GM19397 (cell line): ENCODE data around the gene CCDC106.
A peak's percentile ranks its signal among the peaks of the same experiment; 100 is the strongest.

ENCODE experiments used
- ATAC-seq: cut with Tn5 transposase; IDR thresholded peaks from one replicate; pipeline ENCODE4 v1.9.1; 2021; ENCODE audit warnings: mild to moderate bottlenecking, moderate library complexity; ENCODE audit not compliant: unreplicated experiment

The CCDC106 gene

DNA sequence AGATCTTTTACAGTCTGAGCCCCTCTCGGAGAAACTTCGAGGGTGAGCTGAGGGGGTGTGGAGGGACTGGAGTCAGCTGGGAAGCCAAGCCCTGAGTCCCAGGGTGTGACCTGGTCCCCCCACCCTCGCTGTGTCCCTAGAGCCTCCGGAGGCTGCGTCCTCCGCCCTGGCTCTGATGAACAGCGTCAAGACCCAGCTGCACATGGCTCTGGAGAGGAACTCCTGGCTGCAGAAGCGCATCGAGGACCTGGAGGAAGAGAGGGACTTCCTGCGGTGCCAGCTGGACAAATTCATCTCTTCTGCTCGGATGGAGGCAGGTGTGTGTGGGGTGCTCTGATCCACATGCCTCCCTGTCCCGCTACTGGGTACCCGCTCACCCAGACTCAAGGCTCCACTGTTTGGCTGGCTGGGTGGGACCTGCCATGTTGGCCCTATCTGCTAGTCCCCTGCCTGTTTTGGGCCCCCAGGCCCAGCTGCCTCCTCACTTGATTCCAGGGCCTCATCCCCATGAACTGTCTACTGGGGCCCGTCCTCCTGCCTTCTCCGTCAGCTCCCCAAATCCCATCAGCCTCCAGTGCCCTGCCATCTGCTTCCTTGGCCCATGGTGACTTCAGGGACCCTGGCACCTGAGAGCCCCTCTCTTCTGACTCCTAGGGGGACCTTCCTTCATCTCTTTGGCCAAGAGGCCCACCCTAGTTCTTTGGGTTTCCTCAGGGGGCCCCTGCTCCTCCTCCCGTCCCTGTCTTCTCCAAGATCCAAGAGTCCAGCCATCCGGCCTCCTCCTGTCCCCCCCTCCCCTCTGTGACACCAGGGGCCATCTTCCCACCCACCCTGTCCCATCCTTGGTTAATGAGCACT, 1.5 kb downstream of the CCDC106 start:
- no peak for ATAC-seq

DNA sequence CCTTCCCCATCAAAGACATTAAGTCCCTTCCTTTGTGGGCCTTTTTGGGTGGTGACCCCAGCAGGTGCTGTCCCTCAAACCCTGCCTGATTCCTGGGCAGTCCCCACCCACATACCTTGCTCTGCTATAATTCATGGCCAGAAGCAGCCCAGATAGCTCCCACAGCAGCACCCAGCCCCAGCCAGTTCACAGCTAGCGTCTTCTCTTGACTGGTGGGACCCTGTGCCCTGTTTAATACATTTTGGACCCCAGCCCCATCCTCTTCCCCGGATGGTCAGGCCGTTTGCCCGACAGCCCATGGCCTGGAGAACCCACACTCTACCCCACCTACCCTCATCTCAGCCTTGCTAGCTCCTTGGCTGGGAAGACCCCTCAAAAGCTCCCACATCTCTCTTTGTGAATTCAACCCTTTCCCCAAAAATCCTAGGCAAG, 2.1 kb downstream of the CCDC106 start:
- no peak for ATAC-seq

DNA sequence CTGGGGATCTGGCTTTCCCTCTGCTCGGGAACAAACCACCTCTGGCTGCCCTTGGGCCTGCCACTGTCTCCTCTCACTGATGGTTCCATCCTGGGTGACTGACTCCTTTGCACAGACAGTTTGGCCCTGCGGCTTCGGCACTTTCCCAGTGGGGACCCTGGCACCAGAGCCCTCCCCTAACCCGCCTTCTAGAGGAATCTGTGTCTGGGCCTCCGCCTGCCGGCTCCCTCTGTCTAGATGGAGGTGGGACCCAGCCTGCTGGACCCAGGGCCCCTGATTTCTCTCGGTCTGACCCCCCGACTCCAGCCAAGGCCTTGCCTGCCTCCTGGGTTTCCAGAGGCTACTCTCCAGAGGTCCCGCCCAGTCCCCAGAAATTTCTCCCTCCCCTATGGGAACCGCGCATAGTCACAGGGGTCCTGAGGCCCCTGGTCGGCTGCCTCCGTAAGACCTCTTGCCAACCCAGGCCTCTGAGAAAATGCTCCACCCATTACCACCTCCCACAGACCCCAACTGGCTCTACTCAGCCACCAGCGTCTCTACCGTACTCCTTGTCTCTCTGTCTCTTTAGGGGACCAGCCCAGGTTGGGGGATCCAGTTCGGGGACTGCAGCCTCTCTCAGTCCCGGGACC, 2.7 kb downstream of the CCDC106 start:
- ATAC-seq = no peak

DNA sequence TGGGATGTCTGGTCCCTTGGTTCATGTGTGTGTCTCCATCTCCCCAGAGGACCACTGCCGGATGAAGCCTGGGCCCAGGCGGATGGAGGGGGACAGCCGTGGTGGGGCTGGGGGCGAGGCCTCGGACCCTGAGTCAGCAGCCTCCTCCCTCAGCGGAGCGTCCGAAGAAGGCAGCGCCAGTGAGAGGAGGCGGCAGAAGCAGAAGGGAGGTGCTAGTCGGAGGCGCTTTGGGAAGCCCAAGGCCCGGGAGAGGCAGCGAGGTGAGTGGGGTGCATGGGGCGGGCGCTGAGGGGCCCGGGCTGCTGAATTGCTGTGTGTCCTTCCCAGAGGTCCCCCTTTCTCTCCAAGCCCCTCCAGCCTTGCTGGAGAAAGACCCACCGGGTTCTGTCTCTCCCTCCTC, 3.2 kb downstream of the CCDC106 start:
- no peak for ATAC-seq

DNA sequence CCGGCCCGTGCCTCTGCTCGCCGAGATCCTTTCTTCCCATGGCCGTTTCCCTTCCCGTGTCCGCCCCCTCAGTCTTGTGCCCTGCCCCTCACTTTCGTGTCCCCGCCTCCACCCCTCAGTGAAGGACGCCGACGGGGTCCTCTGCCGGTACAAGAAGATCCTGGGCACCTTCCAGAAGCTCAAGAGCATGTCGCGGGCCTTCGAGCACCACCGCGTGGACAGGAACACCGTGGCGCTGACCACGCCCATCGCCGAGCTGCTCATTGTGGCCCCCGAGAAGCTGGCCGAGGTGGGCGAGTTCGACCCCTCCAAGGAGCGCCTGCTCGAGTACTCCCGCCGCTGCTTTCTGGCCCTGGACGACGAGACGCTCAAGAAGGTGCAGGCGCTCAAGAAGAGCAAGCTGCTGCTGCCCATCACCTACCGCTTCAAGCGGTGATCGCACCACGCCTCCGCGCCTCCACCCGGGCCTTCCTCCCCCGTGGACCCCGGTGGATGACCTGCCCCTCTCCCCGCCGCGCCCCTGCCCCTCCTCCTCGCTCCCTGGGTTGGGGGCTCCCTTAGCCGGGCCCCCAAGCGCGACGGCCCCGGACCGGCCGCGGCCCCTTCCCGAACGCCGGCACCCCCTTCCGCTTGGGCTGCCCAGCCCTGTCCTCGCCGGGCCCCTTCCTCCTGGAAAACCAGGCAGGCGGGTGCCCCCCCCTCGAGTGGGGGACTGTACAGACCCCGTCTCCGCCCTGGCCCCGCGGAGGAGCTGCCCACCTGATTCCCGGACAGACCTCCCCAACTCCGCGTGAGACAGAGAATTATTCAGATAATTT, 4.5 kb downstream of the CCDC106 start:
- no peak for ATAC-seq

DNA sequence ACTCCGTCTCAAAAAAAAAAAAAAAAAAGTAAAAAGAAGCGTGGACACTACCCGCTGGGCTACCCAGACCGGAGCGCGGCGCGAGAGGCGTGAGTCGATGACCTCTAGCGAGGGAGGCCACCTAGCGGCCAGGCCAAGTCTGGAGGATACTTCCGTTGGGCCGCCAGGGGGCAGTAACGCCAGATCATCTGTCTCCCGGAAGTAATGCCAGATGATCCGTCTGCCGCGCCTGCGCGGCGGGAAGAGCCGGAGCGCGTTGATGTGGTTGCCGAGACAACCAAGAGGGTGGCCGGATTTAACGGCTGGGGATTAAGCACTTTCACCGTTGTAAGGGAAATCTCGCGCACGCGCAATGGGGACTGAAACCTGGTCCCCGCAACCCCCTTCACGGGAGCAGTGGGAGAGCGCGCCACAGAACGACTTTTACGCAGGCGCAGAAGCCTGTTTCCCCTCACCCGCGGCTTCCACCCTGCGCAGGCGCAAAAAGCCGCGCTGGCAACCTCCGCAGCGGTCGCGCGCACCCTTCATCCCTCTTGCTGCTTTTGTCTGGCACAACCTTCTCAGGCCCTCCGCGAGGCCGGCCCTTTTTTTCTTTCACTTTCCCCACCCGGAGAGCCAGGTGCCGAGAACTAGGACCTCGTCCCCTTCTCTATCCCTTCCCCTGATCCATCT, 5.8 kb downstream of the CCDC106 start:
- peak; percentile 42 for ATAC-seq

GRCh38 chr19:55654323-55654867, 6.4 kb downstream of the CCDC106 start:
- peak; percentile 59 for ATAC-seq

DNA sequence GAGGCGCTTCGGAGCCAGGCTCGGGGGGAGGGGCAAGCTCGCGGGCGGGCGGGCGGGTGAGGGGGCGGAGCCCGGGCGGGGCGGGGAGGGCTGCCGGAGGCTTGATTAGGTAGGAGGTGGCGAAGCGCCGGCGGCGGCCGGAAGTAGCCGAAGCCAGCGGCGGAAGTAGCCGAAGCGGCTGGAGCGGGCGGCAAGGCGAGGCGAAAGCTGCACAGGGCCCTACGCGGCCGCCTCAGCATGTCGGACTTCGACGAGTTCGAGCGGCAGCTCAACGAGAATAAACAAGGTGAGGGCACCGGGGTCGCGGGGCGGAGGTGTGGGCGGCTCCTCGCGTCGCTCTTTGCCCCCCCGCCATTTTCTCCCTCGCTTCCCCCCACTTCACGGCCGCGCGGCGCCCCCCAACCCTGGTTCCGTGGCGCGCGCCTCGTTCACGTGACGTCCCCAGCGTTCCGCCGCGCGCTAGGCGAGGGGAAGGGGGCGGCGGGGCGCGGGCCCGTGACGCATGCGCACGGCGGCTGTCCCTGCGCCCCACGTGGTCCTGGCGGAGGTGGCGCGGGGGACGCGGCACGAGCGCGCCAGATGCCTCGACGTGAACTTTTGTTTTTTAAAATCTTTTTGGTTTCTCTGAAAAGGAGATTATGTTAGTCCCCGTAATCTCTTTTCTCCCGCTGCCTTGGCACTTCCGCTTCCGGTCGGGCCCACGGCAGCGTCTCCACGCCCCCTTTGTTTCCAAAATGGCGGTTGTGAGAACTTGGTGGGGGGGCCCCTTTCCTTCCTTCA, 7.0 kb downstream of the CCDC106 start, which contains the start of gene U2AF2:
Gene U2AF2, plus strand, starts transcription at position 168 of the 780 bp plus-strand sequence. Its CDS starts 70 bp downstream, at position 238.
- ATAC-seq = peak; percentile 32

DNA sequence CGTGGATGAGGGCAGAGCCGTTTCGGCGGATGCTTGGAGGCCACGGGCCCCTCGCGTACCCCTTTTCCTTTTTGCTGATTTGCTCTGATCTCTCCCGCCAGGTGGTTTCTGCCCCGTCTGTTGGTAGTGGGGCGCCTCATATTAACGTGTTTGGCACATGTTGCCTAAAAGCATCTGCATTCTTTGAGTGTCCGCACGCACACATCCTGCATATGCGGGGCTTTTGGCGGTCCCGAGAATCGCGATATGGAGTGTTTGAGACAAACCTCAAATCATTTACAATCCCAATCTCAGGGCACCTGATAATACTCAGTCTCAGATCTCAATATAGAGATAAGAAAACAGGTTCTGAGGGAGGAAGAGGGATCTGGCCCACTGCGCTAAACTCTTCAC, 7.6 kb downstream of the CCDC106 start:
- ATAC-seq = no peak

DNA sequence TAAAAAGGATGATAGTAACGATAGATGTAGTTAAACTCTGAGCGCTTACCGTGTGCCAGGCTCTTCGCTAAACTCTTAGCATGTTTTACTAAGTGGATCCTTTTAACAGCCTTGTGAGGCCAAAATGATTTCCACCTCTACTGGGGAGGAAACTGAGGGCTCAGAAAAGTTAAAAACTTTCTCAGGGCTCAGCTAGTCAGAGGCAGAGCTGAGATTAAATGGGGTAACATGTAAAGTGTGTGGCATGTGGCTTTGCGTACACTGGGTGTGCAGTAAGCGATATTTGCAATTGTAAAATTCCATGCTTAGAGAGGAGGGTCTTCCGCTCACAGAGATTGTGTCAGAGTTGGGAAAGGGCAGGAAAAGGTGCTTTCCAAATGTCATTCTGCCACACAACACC, 8.5 kb downstream of the CCDC106 start:
- no peak for ATAC-seq

- ATAC-seq = no peak
These were observed 9.2 kb downstream of the CCDC106 start for GRCh38 chr19:55656988-55657747.

- ATAC-seq = no peak
These were observed 10.9 kb downstream of the CCDC106 start for GRCh38 chr19:55658846-55659459.

- no peak for ATAC-seq
These were observed 11.8 kb downstream of the CCDC106 start for GRCh38 chr19:55659822-55660221.

- no peak for ATAC-seq
These were observed 12.4 kb downstream of the CCDC106 start for GRCh38 chr19:55660404-55660803.

- no peak for ATAC-seq
These were observed 13.0 kb downstream of the CCDC106 start for GRCh38 chr19:55660991-55661390.

- ATAC-seq = no peak
These were observed 13.8 kb downstream of the CCDC106 start for GRCh38 chr19:55661826-55662225.

DNA sequence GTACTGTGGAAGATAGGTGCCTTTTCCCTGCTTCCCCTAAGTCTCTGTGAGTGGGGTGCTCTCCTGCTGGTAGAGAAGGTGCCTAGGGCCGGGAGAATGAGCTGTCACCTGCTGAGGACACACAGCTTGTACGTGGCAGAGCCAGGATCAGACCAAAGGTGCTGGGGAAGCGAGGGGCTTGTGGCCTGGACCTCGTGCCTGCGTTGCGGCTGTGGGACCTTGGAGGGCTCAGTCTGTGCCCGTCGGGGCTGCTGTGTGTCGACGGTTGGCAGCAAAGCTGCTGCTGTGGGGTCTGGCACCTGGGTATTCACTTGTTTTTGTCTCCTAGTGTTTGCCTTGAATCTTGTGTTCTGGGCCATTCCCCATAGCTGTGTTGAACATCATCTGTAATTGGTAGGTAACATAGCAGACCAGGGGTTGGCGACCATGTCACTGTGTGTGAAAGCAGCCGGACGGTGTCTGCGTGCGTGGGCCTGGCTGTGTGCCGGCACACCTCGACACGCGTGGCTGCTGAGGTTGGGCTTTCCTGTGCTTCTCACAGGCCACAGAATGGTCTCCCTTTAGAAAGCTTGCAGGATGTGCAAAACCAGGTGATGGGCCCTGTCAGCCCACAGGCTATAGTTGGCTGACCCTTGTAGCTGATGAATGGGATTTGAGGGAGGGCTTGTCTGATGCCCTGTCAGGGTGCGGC, 16.0 kb downstream of the CCDC106 start:
- ATAC-seq = no peak
